GM12878 (cell line): ENCODE measurements around the gene AURKAIP1. TPM values are rescaled to one million over a fixed set of nuclear protein-coding genes. Genes with fewer than 3 reads are reported as not detected.

ENCODE experiments used
- ATAC-seq: fragments of 200-7000 bp; cut with Tn5 transposase; 3 replicates; pipeline ENCODE4 v1.9.1; 2020; ENCODE audit warnings: mild to moderate bottlenecking, moderate library complexity
- BruUV-seq: library from RNA; stranded (reverse); fragments of 400-500 nt; replicated peaks from 2 replicates; lab custom pipeline; 2021; lab: Mats Ljungman, UMichigan
- CTCF ChIA-PET: fragments of 300-600 bp; sonication (Branson Sonifier 250); formaldehyde crosslinking; extraction: SDS; loops from one replicate; lab custom pipeline; 2021; ENCODE audit warnings: inconsistent platforms; lab: Yijun Ruan, JAX
- POLR2A ChIA-PET: fragments of 350-600 bp; formaldehyde crosslinking; extraction: SDS; loops from one replicate; lab custom pipeline; 2021; ENCODE audit warnings: inconsistent platforms; lab: Charles Lee
- RAD21 ChIA-PET: fragments of 300-600 bp; sonication (Branson Sonifier 250); formaldehyde crosslinking; loops from one replicate; lab custom pipeline; 2023; ENCODE audit warnings: antibody characterized with exemption; ENCODE audit not compliant: unreplicated experiment; lab: Charles Lee
- SMC1A ChIA-PET: fragments of 300-600 bp; sonication (Branson Sonifier 250); formaldehyde crosslinking; loops from one replicate; lab custom pipeline; 2023; ENCODE audit not compliant: unreplicated experiment, uncharacterized antibody; lab: Charles Lee
- DNase-seq: peaks from one replicate; pipeline ENCODE4 v3.0.0-alpha.2; 2011; ENCODE audit warnings: low read depth, low spot score
- FAIRE-seq: peaks from 3 replicates; lab custom pipeline; 2011; peaks lifted over from hg19 to GRCh38; lab: Jason Lieb, UNC
- H2AFZ ChIP-seq: 2 replicates; pipeline ENCODE4 v1.6.0; 2011; ENCODE audit warnings: low read depth, low read length, control low read depth; ENCODE audit not compliant: control insufficient read depth
- H3K27ac ChIP-seq: 2 replicates; pipeline ENCODE4 v1.5.1; 2011; ENCODE audit warnings: control low read depth; ENCODE audit not compliant: control insufficient read depth, insufficient read depth
- H3K27me3 ChIP-seq, 2 experiments: replicated peaks in 1 of 2; 2 replicates each; pipeline versions ENCODE4 v1.6.0 to v1.6.1; 2011; ENCODE audit warnings: low read length in 1 of 2; ENCODE audit not compliant: control insufficient read depth in 2 of 2, insufficient read depth in 2 of 2
- H3K36me3 ChIP-seq, 2 experiments: 2 replicates each; pipeline ENCODE4 v1.5.1; 2011; ENCODE audit warnings: low read length in 1 of 2; ENCODE audit not compliant: control insufficient read depth in 2 of 2, insufficient read depth in 2 of 2
- H3K4me1 ChIP-seq: 2 replicates; pipeline ENCODE4 v1.6.1; 2011; ENCODE audit warnings: mild to moderate bottlenecking, low read length, moderate library complexity, mixed read lengths; ENCODE audit not compliant: control insufficient read depth, insufficient read depth
- H3K4me2 ChIP-seq: 2 replicates; pipeline ENCODE4 v1.6.0; 2011; ENCODE audit warnings: control low read depth; ENCODE audit not compliant: control insufficient read depth, insufficient read depth
- H3K4me3 ChIP-seq: fragments of 200-600 bp; sonication (generic); 2 replicates; pipeline ENCODE4 v1.5.1; 2016
- H3K79me2 ChIP-seq: 2 replicates; pipeline ENCODE4 v1.6.0; 2011; ENCODE audit warnings: low read length; ENCODE audit not compliant: control insufficient read depth, insufficient read depth
- H3K9ac ChIP-seq: 2 replicates; pipeline ENCODE4 v1.8.0; 2011; ENCODE audit warnings: low read length, control low read depth, mixed read lengths; ENCODE audit not compliant: control insufficient read depth, insufficient read depth
- H3K9me3 ChIP-seq: replicated peaks from 3 replicates; pipeline ENCODE4 v1.5.1; 2011; ENCODE audit warnings: mild to moderate bottlenecking, low read length; ENCODE audit not compliant: control insufficient read depth, insufficient read depth
- H4K20me1 ChIP-seq: 2 replicates; pipeline ENCODE4 v1.6.0; 2011; ENCODE audit not compliant: control insufficient read depth, insufficient read depth
- ATF7 ChIP-seq: fragments of 450-650 bp; IDR thresholded peaks from 2 replicates; pipeline ENCODE4 v1.6.1; 2016; ENCODE audit warnings: low read depth, mild to moderate bottlenecking
- BCL11A ChIP-seq: IDR thresholded peaks from 2 replicates; pipeline ENCODE4 v1.6.1; 2011; ENCODE audit warnings: low read depth, low read length
- CEBPB ChIP-seq, 2 experiments: fragments of 150-350 bp in 1 of 2; IDR thresholded peaks; 2 replicates each; pipeline ENCODE4 v1.6.1; 2012 to 2014; ENCODE audit warnings: low read depth in 2 of 2, low read length in 2 of 2, borderline replicate concordance in 1 of 2, inconsistent platforms in 1 of 2
- DPF2 ChIP-seq: fragments of 450-650 bp; IDR thresholded peaks from 2 replicates; pipeline ENCODE4 v1.6.1; 2017; ENCODE audit warnings: mild to moderate bottlenecking
- ETV6 ChIP-seq, 2 experiments: fragments of 450-650 bp in 1 of 2; IDR thresholded peaks in 1 of 2; conservative IDR thresholded peaks in 1 of 2; 2 replicates each; pipeline ENCODE4 v1.6.1; 2014; ENCODE audit warnings: antibody characterized with exemption in 1 of 2, borderline replicate concordance in 1 of 2, low read depth in 1 of 2, mild to moderate bottlenecking in 1 of 2, moderate library complexity in 1 of 2
- FOXK2 ChIP-seq: fragments of 450-650 bp; IDR thresholded peaks from 2 replicates; pipeline ENCODE4 v1.6.1; 2017; ENCODE audit warnings: mild to moderate bottlenecking, moderate library complexity
- IRF4 ChIP-seq: IDR thresholded peaks from 2 replicates; pipeline ENCODE4 v1.6.1; 2011; ENCODE audit warnings: low read depth, low read length
- JUND ChIP-seq: IDR thresholded peaks from 2 replicates; pipeline ENCODE4 v1.6.1; 2012; ENCODE audit warnings: low read depth, mild to moderate bottlenecking, low read length, improper control_type of control experiment, moderate library complexity
- KLF5 ChIP-seq: fragments of 450-650 bp; IDR thresholded peaks from 2 replicates; pipeline ENCODE4 v1.6.1; 2014; ENCODE audit warnings: mild to moderate bottlenecking; ENCODE audit not compliant: partially characterized antibody
- MAX ChIP-seq: IDR thresholded peaks from 2 replicates; pipeline ENCODE4 v1.6.1; 2012; ENCODE audit warnings: low read depth, low read length, improper control_type of control experiment
- NFIC ChIP-seq: IDR thresholded peaks from 2 replicates; pipeline ENCODE4 v1.6.1; 2012; ENCODE audit warnings: low read depth, mild to moderate bottlenecking, inconsistent platforms, low read length, moderate library complexity
- POLR2A ChIP-seq: IDR thresholded peaks from 2 replicates; pipeline ENCODE4 v1.6.1; 2011; ENCODE audit warnings: low read depth, mild to moderate bottlenecking, low read length
- POU2F2 ChIP-seq: IDR thresholded peaks from 3 replicates; pipeline ENCODE4 v1.6.1; 2011; ENCODE audit warnings: low read depth, mild to moderate bottlenecking, low read length, borderline replicate concordance
- STAT1 ChIP-seq: fragments of 450-650 bp; conservative IDR thresholded peaks from 2 replicates; pipeline ENCODE4 v1.6.1; 2014; ENCODE audit warnings: antibody characterized with exemption, mild to moderate bottlenecking
- TAF1 ChIP-seq: IDR thresholded peaks from 2 replicates; pipeline ENCODE4 v1.6.1; 2011; ENCODE audit warnings: mild to moderate bottlenecking, low read depth, low read length, borderline replicate concordance
- TARDBP ChIP-seq: IDR thresholded peaks from 2 replicates; pipeline ENCODE4 v1.6.1; 2016; ENCODE audit warnings: borderline replicate concordance
- ZNF217 ChIP-seq: fragments of 450-650 bp; IDR thresholded peaks from 2 replicates; pipeline ENCODE4 v1.6.1; 2017; ENCODE audit warnings: antibody characterized with exemption, mild to moderate bottlenecking
- WGBS: methylation state at CpG from one replicate; pipeline ENCODE4 v1.1.6; 2016; ENCODE audit warnings: low lambda C conversion rate; ENCODE audit not compliant: insufficient replicate concordance, insufficient coverage; ENCODE audit errors: missing lambda C conversion rate; 5-methylcytosine and 5-hydroxymethylcytosine counted together
- in situ Hi-C: fragments of 300-500 bp; cut with MboI; formaldehyde crosslinking; loops from 9 replicates; pipeline ENCODE4 v1.14.3; 2018; ENCODE audit warnings: mixed read lengths
- intact Hi-C: fragments of 100-400 bp; cut with micrococcal nuclease; formaldehyde crosslinking; loops from one replicate; pipeline ENCODE4 v1.14.2; 2022; ENCODE audit not compliant: unreplicated experiment
- polyA plus RNA-seq, 11 experiments: library from polyadenylated mRNA; depleted of rRNA in 4 of 11; unstranded in 6 of 11; stranded (reverse) in 5 of 11; fragments of >200 nt; fragmentation: Nextera tagmentation in 4 of 11; fragmentation: Illumina TruSeq in 1 of 11; extraction: Ambion mirVana in 4 of 11; extraction: Trizol in 1 of 11; gene quantifications; 1 replicate in 1 of 11; 2 replicates in 10 of 11; pipeline versions ENCODE4 v1.2.1 to v1.2.3, GENCODE V29; 2011 to 2016; ENCODE audit warnings: inconsistent platforms in 2 of 11, missing spikeins in 2 of 11, low read depth in 1 of 11
- total RNA-seq, 4 experiments: library from RNA; depleted of rRNA in 3 of 4; stranded (reverse); fragments of >200 nt in 3 of 4; fragmentation: Illumina TruSeq in 1 of 4; extraction: Trizol in 1 of 4; gene quantifications; 2 replicates each; pipeline versions ENCODE4 v1.2.1 to v1.2.3, GENCODE V29; 2013 to 2021
- TF ChIP-seq, protein P1 (sequence below): fragments of 450-650 bp; IDR thresholded peaks from 2 replicates; pipeline ENCODE4 v1.6.1; 2016; ENCODE audit warnings: mild to moderate bottlenecking, moderate library complexity, borderline replicate concordance
- TF ChIP-seq, protein P2 (sequence below): IDR thresholded peaks from 2 replicates; pipeline ENCODE4 v1.6.1; 2011; ENCODE audit warnings: low read depth, low read length, improper control_type of control experiment, borderline replicate concordance

AURKAIP1 gene
- total and polyA plus RNA-seq, 10 of the 15 experiments (the other 5 are each of a cell fraction or from before 2014, with no cell fraction given), result 6.5 to 366 (median 120) TPM

- Histone ChIP-seq H2AFZ (no peak overlapping the region), H3K27ac (no peak overlapping the region), H3K9ac (no peak overlapping the region), H3K4me1 (peaks cover 10% of the 10 kb centered on the region), H3K9me3 (no peaks in the 10 kb centered on the region), H3K4me3 (no peak overlapping the region), H3K4me2 (no peak overlapping the region), H3K36me3 (no peaks in the 10 kb centered on the region), H4K20me1 (no peaks in the 10 kb centered on the region), H3K27me3 (no peaks in the 10 kb centered on the region), H3K79me2 (peaks cover 29% of the 10 kb centered on the region)
- TF ChIP-seq POU2F2 (no peak), MAX (no peak), POLR2A (no peak), FOXK2 (no peak), KLF5 (no peak), ZNF217 (no peak), TAF1 (no peak), ETV6 (conservative IDR thresholded peaks at IDR 0.05 in 1 of 2, IDR thresholded peaks at IDR 0.05 in 1 of 2; ENCODE audit: borderline replicate concordance in 1 of 2, low read depth in 1 of 2) (no peak), JUND (no peak), CEBPB (IDR thresholded peaks at IDR 0.05; ENCODE audit: borderline replicate concordance in 1 of 2, low read depth in 2 of 2, low read length in 2 of 2) (no peak), STAT1 (no peak), ATF7 (no peak), TARDBP (no peak), NFIC (no peak), IRF4 (no peak), BCL11A (no peak), DPF2 (no peak)
- TF ChIP-seq, protein P1, sequence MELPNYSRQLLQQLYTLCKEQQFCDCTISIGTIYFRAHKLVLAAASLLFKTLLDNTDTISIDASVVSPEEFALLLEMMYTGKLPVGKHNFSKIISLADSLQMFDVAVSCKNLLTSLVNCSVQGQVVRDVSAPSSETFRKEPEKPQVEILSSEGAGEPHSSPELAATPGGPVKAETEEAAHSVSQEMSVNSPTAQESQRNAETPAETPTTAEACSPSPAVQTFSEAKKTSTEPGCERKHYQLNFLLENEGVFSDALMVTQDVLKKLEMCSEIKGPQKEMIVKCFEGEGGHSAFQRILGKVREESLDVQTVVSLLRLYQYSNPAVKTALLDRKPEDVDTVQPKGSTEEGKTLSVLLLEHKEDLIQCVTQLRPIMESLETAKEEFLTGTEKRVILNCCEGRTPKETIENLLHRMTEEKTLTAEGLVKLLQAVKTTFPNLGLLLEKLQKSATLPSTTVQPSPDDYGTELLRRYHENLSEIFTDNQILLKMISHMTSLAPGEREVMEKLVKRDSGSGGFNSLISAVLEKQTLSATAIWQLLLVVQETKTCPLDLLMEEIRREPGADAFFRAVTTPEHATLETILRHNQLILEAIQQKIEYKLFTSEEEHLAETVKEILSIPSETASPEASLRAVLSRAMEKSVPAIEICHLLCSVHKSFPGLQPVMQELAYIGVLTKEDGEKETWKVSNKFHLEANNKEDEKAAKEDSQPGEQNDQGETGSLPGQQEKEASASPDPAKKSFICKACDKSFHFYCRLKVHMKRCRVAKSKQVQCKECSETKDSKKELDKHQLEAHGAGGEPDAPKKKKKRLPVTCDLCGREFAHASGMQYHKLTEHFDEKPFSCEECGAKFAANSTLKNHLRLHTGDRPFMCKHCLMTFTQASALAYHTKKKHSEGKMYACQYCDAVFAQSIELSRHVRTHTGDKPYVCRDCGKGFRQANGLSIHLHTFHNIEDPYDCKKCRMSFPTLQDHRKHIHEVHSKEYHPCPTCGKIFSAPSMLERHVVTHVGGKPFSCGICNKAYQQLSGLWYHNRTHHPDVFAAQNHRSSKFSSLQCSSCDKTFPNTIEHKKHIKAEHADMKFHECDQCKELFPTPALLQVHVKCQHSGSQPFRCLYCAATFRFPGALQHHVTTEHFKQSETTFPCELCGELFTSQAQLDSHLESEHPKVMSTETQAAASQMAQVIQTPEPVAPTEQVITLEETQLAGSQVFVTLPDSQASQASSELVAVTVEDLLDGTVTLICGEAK, result no peak
- TF ChIP-seq, protein P2, sequence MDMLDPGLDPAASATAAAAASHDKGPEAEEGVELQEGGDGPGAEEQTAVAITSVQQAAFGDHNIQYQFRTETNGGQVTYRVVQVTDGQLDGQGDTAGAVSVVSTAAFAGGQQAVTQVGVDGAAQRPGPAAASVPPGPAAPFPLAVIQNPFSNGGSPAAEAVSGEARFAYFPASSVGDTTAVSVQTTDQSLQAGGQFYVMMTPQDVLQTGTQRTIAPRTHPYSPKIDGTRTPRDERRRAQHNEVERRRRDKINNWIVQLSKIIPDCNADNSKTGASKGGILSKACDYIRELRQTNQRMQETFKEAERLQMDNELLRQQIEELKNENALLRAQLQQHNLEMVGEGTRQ, result no peak
- RAD21 ChIA-PET, result no interaction called here
- FAIRE-seq (no peak), ATAC-seq (no peak), DNase-seq (no peak)
- intact Hi-C loops, result no loop called here
- SMC1A ChIA-PET, result no interaction called here
- CTCF ChIA-PET, result no interaction called here
- POLR2A ChIA-PET, result no interaction called here
- WGBS, result 92% methylated on average over 35 of the region's 40 CpGs
- in situ Hi-C loops, result no loop called here
- BruUV-seq, result no TSS peak
Measured at GRCh38 chr1:1327291-1327690, 47.7 kb downstream of the AURKAIP1 start.
